ENCODE data around the gene ALG10B.
"Not testable (repeated sequence)": the region's sequence is repeated elsewhere in the genome, so short reads cannot be mapped to it uniquely, and the experiment has no call there.

Gene ALG10B

DNA sequence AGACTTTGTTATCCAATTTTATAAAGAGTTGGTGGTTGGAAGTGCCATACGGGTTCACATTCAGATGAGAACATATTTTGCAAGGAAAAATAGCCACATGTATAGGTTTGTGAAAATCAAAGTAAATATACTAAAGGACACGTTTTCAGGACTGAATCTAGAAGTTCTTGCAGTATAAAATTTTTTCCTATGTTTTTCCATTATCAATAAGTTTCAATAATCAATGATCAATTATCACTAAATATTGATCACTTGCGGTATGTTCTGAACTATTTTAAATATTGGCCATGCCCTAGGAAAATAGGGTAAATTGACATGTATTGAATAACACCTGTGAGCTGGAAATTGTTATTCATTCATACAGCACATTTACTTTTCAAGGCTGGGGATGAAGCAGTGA, 25.9 kb downstream of the ALG10B start:
- H3K36me3 ChIP-seq (ENCODE audit: control insufficient read depth in 2 of 2, insufficient read depth in 1 of 2, low read length in 2 of 2) = no peaks in the 10 kb centered on the region
- TF ChIP-seq ZNF658 (tag by site-specific recombination; IDR thresholded peaks at IDR 0.05) (no peak), ZNF404 (tag by site-specific recombination; IDR thresholded peaks at IDR 0.05) (no peak), ZFP41 (tag by site-specific recombination; IDR thresholded peaks at IDR 0.05; ENCODE audit: borderline replicate concordance) (no peak), SALL2 (tag by site-specific recombination; IDR thresholded peaks at IDR 0.05; ENCODE audit: borderline replicate concordance) (no peak), ZNF600 (tag by site-specific recombination; IDR thresholded peaks at IDR 0.05) (no peak), ZNF10 (tag by site-specific recombination; IDR thresholded peaks at IDR 0.05) (no peak), GLIS2 (tag by site-specific recombination; IDR thresholded peaks at IDR 0.05) (no peak), KLF16 (tag by site-specific recombination; IDR thresholded peaks at IDR 0.05) (no peak)
- TF ChIP-seq, protein P1, sequence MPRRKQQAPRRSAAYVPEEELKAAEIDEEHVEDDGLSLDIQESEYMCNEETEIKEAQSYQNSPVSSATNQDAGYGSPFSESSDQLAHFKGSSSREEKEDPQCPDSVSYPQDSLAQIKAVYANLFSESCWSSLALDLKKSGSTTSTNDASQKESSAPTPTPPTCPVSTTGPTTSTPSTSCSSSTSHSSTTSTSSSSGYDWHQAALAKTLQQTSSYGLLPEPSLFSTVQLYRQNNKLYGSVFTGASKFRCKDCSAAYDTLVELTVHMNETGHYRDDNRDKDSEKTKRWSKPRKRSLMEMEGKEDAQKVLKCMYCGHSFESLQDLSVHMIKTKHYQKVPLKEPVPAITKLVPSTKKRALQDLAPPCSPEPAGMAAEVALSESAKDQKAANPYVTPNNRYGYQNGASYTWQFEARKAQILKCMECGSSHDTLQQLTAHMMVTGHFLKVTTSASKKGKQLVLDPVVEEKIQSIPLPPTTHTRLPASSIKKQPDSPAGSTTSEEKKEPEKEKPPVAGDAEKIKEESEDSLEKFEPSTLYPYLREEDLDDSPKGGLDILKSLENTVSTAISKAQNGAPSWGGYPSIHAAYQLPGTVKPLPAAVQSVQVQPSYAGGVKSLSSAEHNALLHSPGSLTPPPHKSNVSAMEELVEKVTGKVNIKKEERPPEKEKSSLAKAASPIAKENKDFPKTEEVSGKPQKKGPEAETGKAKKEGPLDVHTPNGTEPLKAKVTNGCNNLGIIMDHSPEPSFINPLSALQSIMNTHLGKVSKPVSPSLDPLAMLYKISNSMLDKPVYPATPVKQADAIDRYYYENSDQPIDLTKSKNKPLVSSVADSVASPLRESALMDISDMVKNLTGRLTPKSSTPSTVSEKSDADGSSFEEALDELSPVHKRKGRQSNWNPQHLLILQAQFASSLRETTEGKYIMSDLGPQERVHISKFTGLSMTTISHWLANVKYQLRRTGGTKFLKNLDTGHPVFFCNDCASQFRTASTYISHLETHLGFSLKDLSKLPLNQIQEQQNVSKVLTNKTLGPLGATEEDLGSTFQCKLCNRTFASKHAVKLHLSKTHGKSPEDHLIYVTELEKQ (tag by site-specific recombination; IDR thresholded peaks at IDR 0.05; ENCODE audit: borderline replicate concordance) = no peak
- TF ChIP-seq, protein P2, sequence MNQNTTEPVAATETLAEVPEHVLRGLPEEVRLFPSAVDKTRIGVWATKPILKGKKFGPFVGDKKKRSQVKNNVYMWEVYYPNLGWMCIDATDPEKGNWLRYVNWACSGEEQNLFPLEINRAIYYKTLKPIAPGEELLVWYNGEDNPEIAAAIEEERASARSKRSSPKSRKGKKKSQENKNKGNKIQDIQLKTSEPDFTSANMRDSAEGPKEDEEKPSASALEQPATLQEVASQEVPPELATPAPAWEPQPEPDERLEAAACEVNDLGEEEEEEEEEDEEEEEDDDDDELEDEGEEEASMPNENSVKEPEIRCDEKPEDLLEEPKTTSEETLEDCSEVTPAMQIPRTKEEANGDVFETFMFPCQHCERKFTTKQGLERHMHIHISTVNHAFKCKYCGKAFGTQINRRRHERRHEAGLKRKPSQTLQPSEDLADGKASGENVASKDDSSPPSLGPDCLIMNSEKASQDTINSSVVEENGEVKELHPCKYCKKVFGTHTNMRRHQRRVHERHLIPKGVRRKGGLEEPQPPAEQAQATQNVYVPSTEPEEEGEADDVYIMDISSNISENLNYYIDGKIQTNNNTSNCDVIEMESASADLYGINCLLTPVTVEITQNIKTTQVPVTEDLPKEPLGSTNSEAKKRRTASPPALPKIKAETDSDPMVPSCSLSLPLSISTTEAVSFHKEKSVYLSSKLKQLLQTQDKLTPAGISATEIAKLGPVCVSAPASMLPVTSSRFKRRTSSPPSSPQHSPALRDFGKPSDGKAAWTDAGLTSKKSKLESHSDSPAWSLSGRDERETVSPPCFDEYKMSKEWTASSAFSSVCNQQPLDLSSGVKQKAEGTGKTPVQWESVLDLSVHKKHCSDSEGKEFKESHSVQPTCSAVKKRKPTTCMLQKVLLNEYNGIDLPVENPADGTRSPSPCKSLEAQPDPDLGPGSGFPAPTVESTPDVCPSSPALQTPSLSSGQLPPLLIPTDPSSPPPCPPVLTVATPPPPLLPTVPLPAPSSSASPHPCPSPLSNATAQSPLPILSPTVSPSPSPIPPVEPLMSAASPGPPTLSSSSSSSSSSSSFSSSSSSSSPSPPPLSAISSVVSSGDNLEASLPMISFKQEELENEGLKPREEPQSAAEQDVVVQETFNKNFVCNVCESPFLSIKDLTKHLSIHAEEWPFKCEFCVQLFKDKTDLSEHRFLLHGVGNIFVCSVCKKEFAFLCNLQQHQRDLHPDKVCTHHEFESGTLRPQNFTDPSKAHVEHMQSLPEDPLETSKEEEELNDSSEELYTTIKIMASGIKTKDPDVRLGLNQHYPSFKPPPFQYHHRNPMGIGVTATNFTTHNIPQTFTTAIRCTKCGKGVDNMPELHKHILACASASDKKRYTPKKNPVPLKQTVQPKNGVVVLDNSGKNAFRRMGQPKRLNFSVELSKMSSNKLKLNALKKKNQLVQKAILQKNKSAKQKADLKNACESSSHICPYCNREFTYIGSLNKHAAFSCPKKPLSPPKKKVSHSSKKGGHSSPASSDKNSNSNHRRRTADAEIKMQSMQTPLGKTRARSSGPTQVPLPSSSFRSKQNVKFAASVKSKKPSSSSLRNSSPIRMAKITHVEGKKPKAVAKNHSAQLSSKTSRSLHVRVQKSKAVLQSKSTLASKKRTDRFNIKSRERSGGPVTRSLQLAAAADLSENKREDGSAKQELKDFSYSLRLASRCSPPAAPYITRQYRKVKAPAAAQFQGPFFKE (tag by site-specific recombination; IDR thresholded peaks at IDR 0.05; ENCODE audit: borderline replicate concordance) = no peak
- no peak overlapping the region for H3K4me3 ChIP-seq (ENCODE audit: low read depth, low read length)
- POLR2A ChIA-PET = no interaction called here
- H3K27ac ChIP-seq (ENCODE audit: extremely low read depth, low read depth, low read length) = no peak overlapping the region
- no peaks in the 10 kb centered on the region for H3K4me1 ChIP-seq (ENCODE audit: control insufficient read depth, insufficient read depth, low read length)
- CTCF ChIA-PET = no interaction called here
- no peaks in the 10 kb centered on the region for H3K9me3 ChIP-seq (ENCODE audit: control insufficient read depth, insufficient read depth, low read depth, low read length)

DNA sequence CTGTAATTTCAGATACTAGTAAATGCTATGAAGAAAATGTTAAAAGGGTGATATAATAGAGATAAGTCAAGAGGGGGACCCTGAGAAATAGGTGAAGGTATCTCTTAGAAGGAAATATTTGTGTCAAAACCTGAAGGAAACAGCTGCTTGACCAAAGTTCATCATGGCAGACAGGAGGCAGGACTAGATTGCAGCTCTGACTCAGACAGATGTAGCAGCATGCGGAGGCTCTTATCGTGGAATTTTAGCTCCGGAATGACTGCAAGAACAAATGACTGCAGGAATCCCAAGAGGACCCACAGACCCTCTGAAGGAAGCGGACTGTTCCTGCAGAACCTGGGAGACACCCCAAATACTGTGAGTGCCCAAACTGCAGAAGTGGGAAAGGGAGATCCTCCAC, 26.7 kb downstream of the ALG10B start:
- POLR2A ChIA-PET; H3K9me3 ChIP-seq (ENCODE audit: control insufficient read depth, insufficient read depth, low read depth, low read length); H3K36me3 ChIP-seq (ENCODE audit: control insufficient read depth in 2 of 2, insufficient read depth in 1 of 2, low read length in 2 of 2); H3K27ac ChIP-seq (ENCODE audit: extremely low read depth, low read depth, low read length); H3K4me1 ChIP-seq (ENCODE audit: control insufficient read depth, insufficient read depth, low read length); CTCF ChIA-PET; H3K4me3 ChIP-seq (ENCODE audit: low read depth, low read length): not testable (repeated sequence)

DNA sequence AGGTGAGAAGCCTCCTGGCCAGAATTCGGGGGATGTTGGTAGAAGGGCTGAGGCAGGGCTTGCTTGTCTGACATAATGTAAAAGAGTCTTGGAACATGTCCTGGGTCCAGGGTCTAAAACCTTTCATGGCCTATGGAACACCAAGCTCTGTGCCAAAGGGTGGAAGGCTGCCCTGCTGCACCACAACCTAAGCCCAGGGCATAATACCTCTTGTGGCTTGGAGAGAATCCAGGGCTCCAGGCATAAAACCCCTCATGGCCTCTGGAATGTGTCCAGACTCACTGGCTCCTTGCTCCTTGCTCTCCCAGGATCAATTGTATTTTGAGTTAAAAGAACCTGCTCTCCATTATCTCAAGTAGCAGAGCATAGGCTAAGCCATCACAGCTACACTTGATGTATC, 27.3 kb downstream of the ALG10B start:
- CTCF ChIA-PET; POLR2A ChIA-PET; H3K4me1 ChIP-seq (ENCODE audit: control insufficient read depth, insufficient read depth, low read length): not testable (repeated sequence)

More for the DNA sequence above, 27.3 kb downstream of the ALG10B start:
- not testable (repeated sequence) for H3K9me3 ChIP-seq (ENCODE audit: control insufficient read depth, insufficient read depth, low read depth, low read length); H3K27ac ChIP-seq (ENCODE audit: extremely low read depth, low read depth, low read length); H3K4me3 ChIP-seq (ENCODE audit: low read depth, low read length); H3K36me3 ChIP-seq (ENCODE audit: control insufficient read depth in 2 of 2, insufficient read depth in 1 of 2, low read length in 2 of 2)
